ENCODE results near the gene ZBTB43. TPM values are rescaled to one million over a fixed set of nuclear protein-coding genes. Genes with fewer than 3 reads are reported as not detected.
A peak's percentile ranks its signal among the peaks of the same experiment; 100 is the strongest.

Gene ZBTB43
- total and polyA plus RNA-seq, 12 donors = 4.5 to 26.7 (median 12.3) TPM

GRCh38 chr9:126876531-126876930 lies 71.7 kb downstream of the ZBTB43 start:
- Histone ChIP-seq H3K27ac (no peak overlapping the region), H3K9me3 (replicated peaks in 1 of 3) (no peaks in the 10 kb centered on the region), H3K4me1 (replicated peaks in 1 of 2) (peaks cover 0 to 10% of the 10 kb centered on the region in 2 donors), H3K36me3 (replicated peaks in 1 of 2) (peaks cover 0 to 20% of the 10 kb centered on the region in 2 donors), H3K4me3 (no peak overlapping the region), H3K27me3 (no peaks in the 10 kb centered on the region)
- TF ChIP-seq, protein P1, sequence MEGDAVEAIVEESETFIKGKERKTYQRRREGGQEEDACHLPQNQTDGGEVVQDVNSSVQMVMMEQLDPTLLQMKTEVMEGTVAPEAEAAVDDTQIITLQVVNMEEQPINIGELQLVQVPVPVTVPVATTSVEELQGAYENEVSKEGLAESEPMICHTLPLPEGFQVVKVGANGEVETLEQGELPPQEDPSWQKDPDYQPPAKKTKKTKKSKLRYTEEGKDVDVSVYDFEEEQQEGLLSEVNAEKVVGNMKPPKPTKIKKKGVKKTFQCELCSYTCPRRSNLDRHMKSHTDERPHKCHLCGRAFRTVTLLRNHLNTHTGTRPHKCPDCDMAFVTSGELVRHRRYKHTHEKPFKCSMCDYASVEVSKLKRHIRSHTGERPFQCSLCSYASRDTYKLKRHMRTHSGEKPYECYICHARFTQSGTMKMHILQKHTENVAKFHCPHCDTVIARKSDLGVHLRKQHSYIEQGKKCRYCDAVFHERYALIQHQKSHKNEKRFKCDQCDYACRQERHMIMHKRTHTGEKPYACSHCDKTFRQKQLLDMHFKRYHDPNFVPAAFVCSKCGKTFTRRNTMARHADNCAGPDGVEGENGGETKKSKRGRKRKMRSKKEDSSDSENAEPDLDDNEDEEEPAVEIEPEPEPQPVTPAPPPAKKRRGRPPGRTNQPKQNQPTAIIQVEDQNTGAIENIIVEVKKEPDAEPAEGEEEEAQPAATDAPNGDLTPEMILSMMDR (IDR thresholded peaks at IDR 0.05) = no peak
- TF ChIP-seq POLR2A (IDR thresholded peaks at IDR 0.05) = no peak
- WGBS, 4 donors = 88 to 93% (median 90%) methylated on average over 4 of the region's 4 CpGs
- DNase-seq = no peak
- intact Hi-C loops (cut with DNase I) = no loop called here

GRCh38 chr9:126877418-126877817 lies 72.6 kb downstream of the ZBTB43 start:
- peaks cover 0 to 21% of the 10 kb centered on the region in 2 donors for H3K36me3 ChIP-seq (replicated peaks in 1 of 2)
- H3K27me3 ChIP-seq = no peaks in the 10 kb centered on the region
- intact Hi-C loops (cut with DNase I) = no loop called here
- TF ChIP-seq, protein P1 (IDR thresholded peaks at IDR 0.05) = no peak
- TF ChIP-seq POLR2A (IDR thresholded peaks at IDR 0.05) = no peak
- WGBS, 4 donors = 90 to 94% (median 93%) methylated on average over 9 of the region's 9 CpGs
- no peak overlapping the region for H3K27ac ChIP-seq
- H3K4me3 ChIP-seq = no peak overlapping the region
- H3K9me3 ChIP-seq (replicated peaks in 1 of 3) = no peaks in the 10 kb centered on the region
- DNase-seq = no peak
- peaks cover 0 to 10% of the 10 kb centered on the region in 2 donors for H3K4me1 ChIP-seq (replicated peaks in 1 of 2)

GRCh38 chr9:126879288-126879687 lies 74.4 kb downstream of the ZBTB43 start:
- TF ChIP-seq, protein P1 (IDR thresholded peaks at IDR 0.05) = no peak
- no peak for TF ChIP-seq POLR2A (IDR thresholded peaks at IDR 0.05)
- Histone ChIP-seq H3K27me3 (no peaks in the 10 kb centered on the region), H3K27ac (peak overlapping the region in 1 of 5 donors; percentile 29), H3K4me3 (no peak overlapping the region), H3K4me1 (replicated peaks in 1 of 2) (peaks cover 0 to 10% of the 10 kb centered on the region in 2 donors), H3K36me3 (replicated peaks in 1 of 2) (peaks cover under 1 to 30% of the 10 kb centered on the region in 2 donors), H3K9me3 (replicated peaks in 1 of 3) (no peaks in the 10 kb centered on the region)
- WGBS, 4 donors = 47 to 51% (median 49%) methylated on average over 9 of the region's 9 CpGs
- intact Hi-C loops (cut with DNase I) = no loop called here
- DNase-seq = peak in 2 of 7 donors; percentile 24 to 37

DNA sequence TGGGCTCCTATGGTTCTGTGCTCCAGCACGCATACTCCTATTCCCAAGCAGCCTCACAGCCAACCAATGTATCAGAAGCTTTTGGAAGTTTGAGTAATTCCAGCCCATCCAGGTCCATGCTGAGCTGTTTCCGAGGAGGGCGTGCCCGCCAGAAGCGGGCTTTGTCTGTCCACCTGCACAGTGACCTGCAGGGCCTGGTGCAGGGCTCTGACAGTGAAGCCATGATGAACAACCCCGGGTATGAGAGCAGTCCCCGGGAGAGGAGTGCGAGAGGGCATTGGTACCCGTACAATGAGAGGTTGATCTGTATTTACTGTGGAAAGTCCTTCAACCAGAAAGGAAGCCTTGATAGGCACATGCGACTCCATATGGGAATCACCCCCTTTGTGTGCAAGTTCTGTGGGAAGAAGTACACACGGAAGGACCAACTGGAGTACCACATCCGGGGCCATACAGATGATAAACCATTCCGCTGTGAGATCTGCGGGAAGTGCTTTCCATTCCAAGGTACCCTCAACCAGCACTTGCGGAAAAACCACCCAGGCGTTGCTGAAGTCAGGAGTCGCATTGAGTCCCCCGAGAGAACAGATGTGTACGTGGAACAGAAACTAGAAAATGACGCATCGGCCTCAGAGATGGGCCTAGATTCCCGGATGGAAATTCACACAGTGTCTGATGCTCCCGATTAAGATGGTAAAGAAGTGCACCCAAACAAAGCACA lies 75.5 kb downstream of the ZBTB43 start:
- H3K27ac ChIP-seq = no peak overlapping the region
- H3K4me1 ChIP-seq (replicated peaks in 1 of 2) = peaks cover 0 to 4% of the 10 kb centered on the region in 2 donors
- H3K4me3 ChIP-seq = no peak overlapping the region
- no peaks in the 10 kb centered on the region for H3K9me3 ChIP-seq (replicated peaks in 1 of 3)
- H3K27me3 ChIP-seq = no peaks in the 10 kb centered on the region
- no peak for TF ChIP-seq POLR2A (IDR thresholded peaks at IDR 0.05)
- TF ChIP-seq, protein P1 (IDR thresholded peaks at IDR 0.05) = no peak
- intact Hi-C loops (cut with DNase I) = no loop called here
- no peak for DNase-seq
- 95 to 97% (median 96%) methylated on average over 17 to 23 of the region's 23 CpGs for WGBS, 4 donors
- H3K36me3 ChIP-seq (replicated peaks in 1 of 2) = peaks cover 4 to 30% of the 10 kb centered on the region in 2 donors

Data from adrenal gland (tissue), 12 donors.